Astrocyte of the cerebellum (primary cell): ENCODE measurements around the gene YAP1.
A peak's percentile ranks its signal among the peaks of the same experiment; 100 is the strongest.

Experiments used
- DNase-seq: peaks from one replicate; pipeline ENCODE4 v3.0.0-alpha.2; 2011; ENCODE audit warnings: low read depth
- H3K4me3 ChIP-seq: 2 replicates; pipeline ENCODE4 v1.5.1; 2011; ENCODE audit warnings: mild to moderate bottlenecking, low read depth, low read length, moderate library complexity
- in situ Hi-C: cut with HindIII; loops from 2 replicates; pipeline ENCODE4 v1.10.0; 2017; ENCODE audit warnings: low sequenced_read_pairs
- TF ChIP-seq, protein P1 (sequence below): IDR thresholded peaks from 2 replicates; pipeline ENCODE4 v1.5.1; 2012; ENCODE audit warnings: low read length, low read depth, moderate library complexity, mild to moderate bottlenecking; ENCODE audit errors: missing control alignments

Gene YAP1

DNA sequence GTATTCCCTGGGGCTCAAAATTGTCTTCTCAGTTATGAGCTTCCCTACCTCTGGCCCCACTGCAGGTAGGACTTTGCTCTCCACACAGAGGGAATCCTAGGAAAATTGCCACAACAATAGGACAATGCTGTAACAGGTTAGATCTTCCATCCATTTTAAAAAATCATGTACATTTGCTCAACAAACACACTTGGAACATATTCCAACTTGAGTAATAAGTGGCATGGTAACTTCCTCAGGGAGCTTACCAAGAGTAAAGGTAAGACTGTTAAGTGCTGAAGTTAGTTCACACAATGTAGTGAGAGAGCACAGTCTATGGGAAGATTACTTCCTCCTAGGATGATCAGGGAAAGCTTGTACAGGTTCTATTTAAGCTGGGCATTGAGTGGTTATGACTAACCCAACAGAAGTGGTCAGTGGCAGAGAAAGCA lies 128.2 kb downstream of the YAP1 start:
- in situ Hi-C loops = no loop called here
- TF ChIP-seq, protein P1, sequence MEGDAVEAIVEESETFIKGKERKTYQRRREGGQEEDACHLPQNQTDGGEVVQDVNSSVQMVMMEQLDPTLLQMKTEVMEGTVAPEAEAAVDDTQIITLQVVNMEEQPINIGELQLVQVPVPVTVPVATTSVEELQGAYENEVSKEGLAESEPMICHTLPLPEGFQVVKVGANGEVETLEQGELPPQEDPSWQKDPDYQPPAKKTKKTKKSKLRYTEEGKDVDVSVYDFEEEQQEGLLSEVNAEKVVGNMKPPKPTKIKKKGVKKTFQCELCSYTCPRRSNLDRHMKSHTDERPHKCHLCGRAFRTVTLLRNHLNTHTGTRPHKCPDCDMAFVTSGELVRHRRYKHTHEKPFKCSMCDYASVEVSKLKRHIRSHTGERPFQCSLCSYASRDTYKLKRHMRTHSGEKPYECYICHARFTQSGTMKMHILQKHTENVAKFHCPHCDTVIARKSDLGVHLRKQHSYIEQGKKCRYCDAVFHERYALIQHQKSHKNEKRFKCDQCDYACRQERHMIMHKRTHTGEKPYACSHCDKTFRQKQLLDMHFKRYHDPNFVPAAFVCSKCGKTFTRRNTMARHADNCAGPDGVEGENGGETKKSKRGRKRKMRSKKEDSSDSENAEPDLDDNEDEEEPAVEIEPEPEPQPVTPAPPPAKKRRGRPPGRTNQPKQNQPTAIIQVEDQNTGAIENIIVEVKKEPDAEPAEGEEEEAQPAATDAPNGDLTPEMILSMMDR = no peak
- H3K4me3 ChIP-seq = no peak overlapping the region
- no peak for DNase-seq

GRCh38 chr11:102239448-102239847 lies 129.2 kb downstream of the YAP1 start:
- no peak for DNase-seq
- in situ Hi-C loops = no loop called here
- TF ChIP-seq, protein P1 = no peak
- H3K4me3 ChIP-seq = no peak overlapping the region

DNA sequence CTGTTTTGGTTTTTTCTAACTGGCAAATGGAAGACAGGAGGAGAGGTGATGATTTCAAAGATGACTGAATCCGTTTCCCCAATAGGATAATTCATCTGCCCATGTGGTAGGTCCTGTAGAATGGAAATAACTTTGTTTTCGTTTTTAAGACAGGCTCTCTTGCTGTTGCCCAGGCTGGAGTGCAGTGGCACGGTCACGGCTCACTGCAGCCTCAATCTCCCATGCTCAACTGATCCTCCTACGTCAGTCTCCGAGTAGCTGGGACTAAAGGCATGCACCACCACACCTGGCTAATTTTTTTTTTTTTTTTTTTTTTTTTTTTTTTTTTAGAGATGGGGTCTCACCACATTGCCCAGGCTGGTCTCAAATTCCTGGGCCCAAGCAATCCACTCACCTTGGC lies 129.7 kb downstream of the YAP1 start:
- no peak for DNase-seq
- TF ChIP-seq, protein P1 = no peak
- in situ Hi-C loops = no loop called here
- no peak overlapping the region for H3K4me3 ChIP-seq

DNA sequence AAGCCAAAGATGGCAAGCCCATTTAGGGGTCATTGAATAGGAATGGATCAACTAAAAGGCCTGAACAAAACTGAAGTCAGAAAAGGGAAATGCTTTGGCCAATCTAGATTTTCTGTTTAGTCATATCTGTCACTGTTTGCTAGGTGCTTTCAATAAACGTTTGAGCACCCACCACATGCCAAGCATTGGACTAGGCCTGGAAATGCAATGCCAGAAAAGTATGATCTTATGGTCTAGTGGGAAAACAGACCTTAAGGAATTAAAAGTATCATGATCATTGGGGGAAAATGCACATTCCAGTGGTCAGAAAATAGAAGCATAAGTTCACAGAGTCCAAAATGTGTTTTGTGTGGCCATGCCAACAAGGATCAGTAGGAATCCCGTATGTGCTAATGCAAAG lies 130.3 kb downstream of the YAP1 start:
- peak; percentile 82 for DNase-seq
- in situ Hi-C loops = no loop called here
- no peak overlapping the region for H3K4me3 ChIP-seq
- TF ChIP-seq, protein P1 = no peak

DNA sequence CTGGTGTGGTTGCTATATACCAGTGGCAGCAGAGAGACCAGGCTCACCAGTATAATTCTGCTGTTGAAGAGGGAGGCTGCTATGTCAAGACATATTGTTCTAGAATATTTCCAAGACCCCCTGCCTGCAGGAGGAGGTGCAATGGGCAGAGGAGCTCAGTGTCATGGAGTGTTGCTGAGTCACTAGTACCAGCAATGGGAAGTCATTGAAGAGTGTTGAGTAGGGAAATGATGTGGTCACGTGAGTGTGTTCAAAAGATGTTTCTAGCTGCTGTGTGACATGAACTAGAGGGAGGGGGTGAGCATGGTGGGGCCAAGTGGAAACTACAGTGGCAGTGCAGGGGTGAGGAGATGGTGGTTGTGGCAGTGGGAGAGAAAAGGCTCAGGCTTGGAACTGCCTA lies 130.8 kb downstream of the YAP1 start:
- in situ Hi-C loops = no loop called here
- no peak overlapping the region for H3K4me3 ChIP-seq

GRCh38 chr11:102243399-102243884 lies 133.2 kb downstream of the YAP1 start:
- no peak overlapping the region for H3K4me3 ChIP-seq
- in situ Hi-C loops = no loop called here
- TF ChIP-seq, protein P1 = no peak
- no peak for DNase-seq

More for the DNA sequence above, 130.8 kb downstream of the YAP1 start:
- DNase-seq = no peak
- TF ChIP-seq, protein P1 = no peak
